GM12872 (cell line): Measurements from ENCODE around the gene GARNL3.

Experiments used
- TF ChIP-seq, protein P1 (sequence below): IDR thresholded peaks from 3 replicates; pipeline ENCODE4 v1.5.1; 2011; ENCODE audit warnings: low read depth, mild to moderate bottlenecking, low read length, moderate library complexity; ENCODE audit not compliant: insufficient read depth

GARNL3 gene

GRCh38 chr9:127244609-127245601 is 19.7 kb upstream of the GARNL3 start:
- TF ChIP-seq, protein P1, sequence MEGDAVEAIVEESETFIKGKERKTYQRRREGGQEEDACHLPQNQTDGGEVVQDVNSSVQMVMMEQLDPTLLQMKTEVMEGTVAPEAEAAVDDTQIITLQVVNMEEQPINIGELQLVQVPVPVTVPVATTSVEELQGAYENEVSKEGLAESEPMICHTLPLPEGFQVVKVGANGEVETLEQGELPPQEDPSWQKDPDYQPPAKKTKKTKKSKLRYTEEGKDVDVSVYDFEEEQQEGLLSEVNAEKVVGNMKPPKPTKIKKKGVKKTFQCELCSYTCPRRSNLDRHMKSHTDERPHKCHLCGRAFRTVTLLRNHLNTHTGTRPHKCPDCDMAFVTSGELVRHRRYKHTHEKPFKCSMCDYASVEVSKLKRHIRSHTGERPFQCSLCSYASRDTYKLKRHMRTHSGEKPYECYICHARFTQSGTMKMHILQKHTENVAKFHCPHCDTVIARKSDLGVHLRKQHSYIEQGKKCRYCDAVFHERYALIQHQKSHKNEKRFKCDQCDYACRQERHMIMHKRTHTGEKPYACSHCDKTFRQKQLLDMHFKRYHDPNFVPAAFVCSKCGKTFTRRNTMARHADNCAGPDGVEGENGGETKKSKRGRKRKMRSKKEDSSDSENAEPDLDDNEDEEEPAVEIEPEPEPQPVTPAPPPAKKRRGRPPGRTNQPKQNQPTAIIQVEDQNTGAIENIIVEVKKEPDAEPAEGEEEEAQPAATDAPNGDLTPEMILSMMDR = no peak

GRCh38 chr9:127245637-127246164 is 18.9 kb upstream of the GARNL3 start:
- TF ChIP-seq, protein P1 = no peak

- TF ChIP-seq, protein P1 = no peak
Measured at GRCh38 chr9:127248241-127248640, 16.3 kb upstream of the GARNL3 start.

GRCh38 chr9:127249877-127250276 is 14.7 kb upstream of the GARNL3 start:
- TF ChIP-seq, protein P1 = no peak

DNA sequence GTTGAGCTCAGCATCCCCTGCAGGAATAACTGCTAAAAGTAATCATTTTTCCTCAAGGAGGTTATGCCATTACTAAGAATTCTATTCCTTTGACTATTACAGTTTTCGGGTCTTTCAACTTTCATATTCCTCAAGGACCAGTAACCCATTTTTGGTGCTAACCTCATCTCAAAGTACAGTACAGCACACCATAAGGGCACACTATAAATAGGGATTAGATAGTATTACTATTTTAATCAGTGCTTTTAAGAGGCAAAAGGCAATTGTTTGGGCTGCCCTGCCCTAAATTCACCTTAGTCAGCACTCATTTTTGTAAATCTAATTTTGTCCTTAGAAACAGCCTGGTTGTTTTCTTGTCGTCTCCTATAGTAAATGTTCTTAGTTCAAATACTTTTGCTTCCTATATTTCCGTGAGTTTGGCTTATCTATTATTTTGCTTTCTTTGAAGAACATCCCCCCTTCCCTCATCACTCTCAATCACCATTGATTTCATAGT is 13.6 kb upstream of the GARNL3 start:
- TF ChIP-seq, protein P1 = no peak

- TF ChIP-seq, protein P1 = no peak
Measured at GRCh38 chr9:127252410-127253318, 11.9 kb upstream of the GARNL3 start.

GRCh38 chr9:127253446-127253845 is 11.1 kb upstream of the GARNL3 start:
- TF ChIP-seq, protein P1 = no peak
